A673 (cell line): ENCODE data around the gene SUPT5H. TPM values are rescaled to one million over a fixed set of nuclear protein-coding genes. Genes with fewer than 3 reads are reported as not detected.

Source experiments
- BruUV-seq: library from RNA; stranded (reverse); fragments of 400-500 nt; replicated peaks from 2 replicates; lab custom pipeline; 2021; lab: Mats Ljungman, UMichigan
- CTCF ChIA-PET: fragments of 300-600 bp; sonication (Branson Sonifier 250); formaldehyde crosslinking; loops from one replicate; lab custom pipeline; 2022; ENCODE audit warnings: antibody characterized with exemption; lab: Charles Lee
- POLR2A ChIA-PET: fragments of 300-600 bp; sonication (Branson Sonifier 250); formaldehyde crosslinking; loops from one replicate; lab custom pipeline; 2022; ENCODE audit warnings: antibody characterized with exemption; ENCODE audit not compliant: low non-redundant PET; lab: Charles Lee
- DNase-seq: peaks from one replicate; pipeline ENCODE4 v3.0.0-alpha.2; 2015; ENCODE audit warnings: low spot score
- H3K27ac ChIP-seq: fragments of 200-600 bp; sonication (generic); 2 replicates; pipeline ENCODE4 v1.5.1; 2016; ENCODE audit warnings: mixed run types, low read depth, mild to moderate bottlenecking, mixed read lengths, antibody characterized with exemption, low read length; ENCODE audit not compliant: poor library complexity, severe bottlenecking
- H3K27me3 ChIP-seq: fragments of 200-600 bp; sonication (generic); replicated peaks from 2 replicates; pipeline ENCODE4 v1.6.1; 2017; ENCODE audit warnings: mixed run types, low read depth, mild to moderate bottlenecking, mixed read lengths, antibody characterized with exemption, low read length; ENCODE audit not compliant: insufficient read depth, poor library complexity
- H3K36me3 ChIP-seq: fragments of 200-600 bp; sonication (generic); 2 replicates; pipeline ENCODE4 v1.6.1; 2016; ENCODE audit warnings: mixed run types, mild to moderate bottlenecking, mixed read lengths, antibody characterized with exemption, low read length; ENCODE audit not compliant: insufficient read depth, poor library complexity, severe bottlenecking
- H3K4me1 ChIP-seq: fragments of 200-600 bp; sonication (generic); 2 replicates; pipeline ENCODE4 v1.6.1; 2017; ENCODE audit warnings: mixed run types, mild to moderate bottlenecking, mixed read lengths, antibody characterized with exemption, low read length; ENCODE audit not compliant: insufficient read depth, poor library complexity, severe bottlenecking
- H3K4me3 ChIP-seq: fragments of 200-600 bp; sonication (generic); 2 replicates; pipeline ENCODE4 v1.5.1; 2016; ENCODE audit warnings: low read depth, mixed run types, mild to moderate bottlenecking, mixed read lengths, low read length; ENCODE audit not compliant: poor library complexity, severe bottlenecking
- H3K9me3 ChIP-seq: fragments of 200-600 bp; sonication (generic); 2 replicates; pipeline ENCODE4 v1.6.1; 2016; ENCODE audit warnings: mixed run types, low read depth, mild to moderate bottlenecking, mixed read lengths, antibody characterized with exemption, low read length; ENCODE audit not compliant: poor library complexity, severe bottlenecking
- CTCF ChIP-seq: fragments of 300-800, 200-600 bp; sonication (generic); conservative IDR thresholded peaks from 2 replicates; pipeline ENCODE4 v1.5.1; 2017; ENCODE audit warnings: low read depth, mild to moderate bottlenecking, antibody characterized with exemption, low read length, moderate library complexity, mixed read lengths
- EZH2 ChIP-seq: fragments of 200-600 bp; sonication (generic); IDR thresholded peaks from 2 replicates; pipeline ENCODE4 v1.6.1; 2017; ENCODE audit warnings: borderline replicate concordance, low read depth, mild to moderate bottlenecking, mixed read lengths, antibody characterized with exemption, low read length; ENCODE audit not compliant: poor library complexity, severe bottlenecking
- intact Hi-C: fragments of 100-400 bp; cut with micrococcal nuclease; formaldehyde crosslinking; loops from one replicate; pipeline ENCODE4 v1.10.0; 2022; ENCODE audit not compliant: unreplicated experiment
- total RNA-seq: library from RNA; stranded (reverse); gene quantifications from 2 replicates; pipeline ENCODE4 v1.2.3, GENCODE V29; 2021

SUPT5H gene
- total RNA-seq, 1 experiment from 2014 or later, result 169 TPM

GRCh38 chr19:39469567-39469966, 24.2 kb downstream of the SUPT5H start:
- BruUV-seq, result no TSS peak
- CTCF ChIA-PET, result interaction anchor here (0.6 kb wide), 1 partner anchor 20 kb away, joined by 3 read pairs; no protein-coding TSS in a partner anchor
- Histone ChIP-seq H3K9me3 (no peaks in the 10 kb centered on the region), H3K4me3 (no peak overlapping the region), H3K4me1 (no peaks in the 10 kb centered on the region), H3K27me3 (no peaks in the 10 kb centered on the region), H3K36me3 (peaks cover 84% of the 10 kb centered on the region), H3K27ac (no peak overlapping the region)
- no peak for TF ChIP-seq CTCF
- TF ChIP-seq EZH2, result no peak
- intact Hi-C loops, result no loop called here
- POLR2A ChIA-PET, result no interaction called here
- DNase-seq, result no peak

- ChIA-PET CTCF (no interaction called here), POLR2A (no interaction called here)
- Histone ChIP-seq H3K27me3 (no peaks in the 10 kb centered on the region), H3K9me3 (no peaks in the 10 kb centered on the region), H3K4me1 (no peaks in the 10 kb centered on the region), H3K27ac (no peak overlapping the region), H3K36me3 (peaks cover 82% of the 10 kb centered on the region), H3K4me3 (no peak overlapping the region)
- intact Hi-C loops, result loop anchor here (5.0 kb wide), 1 partner anchor 61 kb away; the partner anchor contains the start of gene EID2B
- no TSS peak for BruUV-seq
- TF ChIP-seq EZH2 (no peak), CTCF (no peak)
- no peak for DNase-seq
Measured at GRCh38 chr19:39470724-39471339, 25.4 kb downstream of the SUPT5H start.

- no peak overlapping the region for H3K4me3 ChIP-seq
- DNase-seq, result no peak
- H3K36me3 ChIP-seq, result peaks cover 79% of the 10 kb centered on the region
- ChIA-PET POLR2A (no interaction called here), CTCF (no interaction called here)
- H3K27me3 ChIP-seq, result no peaks in the 10 kb centered on the region
- no peaks in the 10 kb centered on the region for H3K9me3 ChIP-seq
- no peak overlapping the region for H3K27ac ChIP-seq
- no peaks in the 10 kb centered on the region for H3K4me1 ChIP-seq
- TF ChIP-seq CTCF, result no peak
- no peak for TF ChIP-seq EZH2
- no TSS peak for BruUV-seq
- intact Hi-C loops, result loop anchor here (5.0 kb wide), 1 partner anchor 60 kb away; the partner anchor contains the start of gene EID2B
Measured at GRCh38 chr19:39471756-39472536, 26.6 kb downstream of the SUPT5H start.
